ENCODE data around the gene CIC.
A peak's percentile ranks its signal among the peaks of the same experiment; 100 is the strongest.

GRCh38 chr19:42254850-42255765 lies 13.9 kb upstream of the CIC start, which contains the start of gene ERF:
- peak in 2 of 4 experiments; percentile 22 to 31 for TF ChIP-seq CTCF (IDR thresholded peaks at IDR 0.05)
- TF ChIP-seq POLR2AphosphoS5 (IDR thresholded peaks at IDR 0.05), result peak; percentile 98
- peak; percentile 98 for TF ChIP-seq POLR2A (IDR thresholded peaks at IDR 0.05)
- no peak for TF ChIP-seq EP300 (IDR thresholded peaks at IDR 0.05)
